Adrenal gland (tissue), 12 donors: ENCODE data around the gene MEDAG. TPM values are rescaled to one million over a fixed set of nuclear protein-coding genes. Genes with fewer than 3 reads are reported as not detected.

Experiments
- DNase-seq, 7 donors: peaks; one replicate each; pipeline ENCODE4 v3.0.0-alpha.2; 2019 to 2020
- H3K27ac ChIP-seq, 5 donors: fragments of 200-600 bp; sonication (generic) in 4 of 5; 1 replicate in 3 of 5; 2 replicates in 2 of 5; pipeline versions ENCODE4 v1.5.1 to v1.8.0; 2016 to 2020; ENCODE audit warnings: mild to moderate bottlenecking in 1 of 5
- H3K27me3 ChIP-seq: fragments of 200-600 bp; 2 replicates; pipeline ENCODE4 v1.8.0; 2021
- H3K36me3 ChIP-seq, 2 donors: fragments of 200-600 bp; replicated peaks in 1 of 2; 1 replicate in 1 of 2; 2 replicates in 1 of 2; pipeline versions ENCODE4 v1.5.1 to v1.8.0; 2018 to 2022
- H3K4me1 ChIP-seq, 2 donors: fragments of 200-600 bp; replicated peaks in 1 of 2; 1 replicate in 1 of 2; 2 replicates in 1 of 2; pipeline versions ENCODE4 v1.5.1 to v1.8.0; 2018 to 2021
- H3K4me3 ChIP-seq, 4 donors: fragments of 200-600 bp; sonication (generic) in 3 of 4; one replicate each; pipeline ENCODE4 v1.5.1; 2016 to 2018
- H3K9me3 ChIP-seq, 3 donors: fragments of 200-600 bp; sonication (generic) in 1 of 3; replicated peaks in 1 of 3; 1 replicate in 2 of 3; 2 replicates in 1 of 3; pipeline versions ENCODE4 v1.5.1 to v1.8.0; 2016 to 2021
- POLR2A ChIP-seq, 2 donors: fragments of 450-650 bp; IDR thresholded peaks; one replicate each; pipeline ENCODE4 v1.6.1; 2017; ENCODE audit warnings: antibody characterized with exemption in 2 of 2, mild to moderate bottlenecking in 2 of 2, moderate library complexity in 1 of 2
- WGBS, 4 donors: extraction: QIAGEN DNeasy Blood & Tissue Kit in 2 of 4; methylation state at CpG; one replicate each; pipeline versions ENCODE4 v1.1.5 to v1.1.7; 2013 to 2017; 5-methylcytosine and 5-hydroxymethylcytosine counted together
- intact Hi-C, 2 donors: fragments of 100-400 bp; cut with DNase I; formaldehyde crosslinking; loops; one replicate each; pipeline versions ENCODE4 v1.14.1 to v1.15.0; 2022 to 2023
- polyA plus RNA-seq, 3 donors: library from polyadenylated mRNA; stranded (reverse); fragments of 200-250 nt in 2 of 3; fragments of 350-450 nt in 1 of 3; fragmentation: Illumina TruSeq in 1 of 3; extraction: RNeasy Lipid Tissue Mini Kit (QIAGEN cat#74804) in 1 of 3; gene quantifications; one replicate each; pipeline ENCODE4 v1.2.3, GENCODE V29; 2013 to 2014
- total RNA-seq, 9 donors: library from RNA; depleted of rRNA in 4 of 9; stranded (reverse); fragments of >200 nt in 4 of 9; fragments of 120-200 nt in 1 of 9; fragmentation: NEBNext Ultra II Directional in 1 of 9; extraction: Animal tissue kit (Norgen Biotek cat#: 25700) in 1 of 9; gene quantifications; one replicate each; pipeline versions ENCODE4 v1.1.0 to v1.2.4, GENCODE V29; 2013 to 2023
- TF ChIP-seq, protein P1 (sequence below), 6 experiments: fragments of 450-650 bp in 4 of 6; fragments of 200-600 bp in 2 of 6; sonication (generic) in 1 of 6; IDR thresholded peaks; 1 replicate in 5 of 6; 2 replicates in 1 of 6; pipeline versions ENCODE4 v1.5.1 to v1.8.0; 2016 to 2021; ENCODE audit warnings: antibody characterized with exemption in 6 of 6, mild to moderate bottlenecking in 2 of 6, moderate library complexity in 1 of 6
- donor health status: healthy with polysubstance abuse.
- donor health status: Bipolar disorder and iron deficiency.
- donor health status: DM: yes; HTN: yes; CAD: no.
- donor health status: DM: no; HTN: no; CAD: no.
- donor health status: DM: no; HTN: no; CAD: no.
- donor health status: DM: yes; HTN: yes; CAD: no.

The MEDAG gene
- total and polyA plus RNA-seq, 12 donors = 0.72 to 19.8 (median 3.2) TPM

DNA sequence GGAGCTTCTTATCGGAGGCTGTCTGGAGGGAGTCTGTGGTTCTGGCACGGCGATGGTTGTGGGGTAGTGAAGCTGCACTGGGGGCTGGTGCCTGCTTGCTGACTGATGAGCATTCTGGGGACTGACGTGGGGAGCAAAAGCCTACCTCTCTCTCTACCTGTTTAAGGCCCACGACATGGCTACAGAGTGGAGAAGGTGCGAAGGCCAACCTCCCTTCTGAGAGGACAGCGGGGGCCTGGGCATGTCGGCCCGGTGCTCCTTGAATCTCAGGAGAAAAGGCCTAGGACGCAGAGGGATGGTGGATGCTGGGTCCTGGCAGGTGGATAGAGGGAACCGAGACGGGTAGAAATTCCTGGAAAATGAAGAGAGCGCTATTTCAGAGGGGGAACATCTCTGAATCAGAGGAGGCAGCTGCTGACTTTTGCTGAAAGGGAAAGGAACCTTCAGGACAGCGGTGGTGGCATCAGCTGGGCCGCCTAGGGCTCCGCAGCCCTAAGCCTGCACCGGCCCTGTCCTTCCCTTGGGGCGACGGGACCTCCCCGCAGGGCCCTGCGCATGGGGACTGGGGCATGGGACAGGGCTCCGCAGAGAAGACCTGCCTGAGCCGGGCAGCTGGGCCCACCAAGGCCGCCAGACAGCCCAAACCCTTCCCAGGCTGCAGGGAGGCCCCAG is 35.0 kb upstream of the MEDAG start:
- H3K4me3 ChIP-seq = no peak overlapping the region
- peaks cover under 1 to 28% of the 10 kb centered on the region in 2 donors for H3K4me1 ChIP-seq
- H3K27me3 ChIP-seq = no peaks in the 10 kb centered on the region
- H3K9me3 ChIP-seq = no peaks in the 10 kb centered on the region
- H3K27ac ChIP-seq = peak overlapping the region in 1 of 5 donors; percentile 76
- intact Hi-C loops = loop anchor here in 1 of 2 donors (5.0 kb wide), 1 partner anchor 79 kb away; no protein-coding TSS in a partner anchor
- 91 to 97% (median 95%) methylated on average over 16 to 24 of the region's 24 CpGs for WGBS, 4 donors
- H3K36me3 ChIP-seq = no peaks in the 10 kb centered on the region
- no peak for TF ChIP-seq POLR2A (IDR thresholded peaks at IDR 0.05)
- TF ChIP-seq, protein P1, sequence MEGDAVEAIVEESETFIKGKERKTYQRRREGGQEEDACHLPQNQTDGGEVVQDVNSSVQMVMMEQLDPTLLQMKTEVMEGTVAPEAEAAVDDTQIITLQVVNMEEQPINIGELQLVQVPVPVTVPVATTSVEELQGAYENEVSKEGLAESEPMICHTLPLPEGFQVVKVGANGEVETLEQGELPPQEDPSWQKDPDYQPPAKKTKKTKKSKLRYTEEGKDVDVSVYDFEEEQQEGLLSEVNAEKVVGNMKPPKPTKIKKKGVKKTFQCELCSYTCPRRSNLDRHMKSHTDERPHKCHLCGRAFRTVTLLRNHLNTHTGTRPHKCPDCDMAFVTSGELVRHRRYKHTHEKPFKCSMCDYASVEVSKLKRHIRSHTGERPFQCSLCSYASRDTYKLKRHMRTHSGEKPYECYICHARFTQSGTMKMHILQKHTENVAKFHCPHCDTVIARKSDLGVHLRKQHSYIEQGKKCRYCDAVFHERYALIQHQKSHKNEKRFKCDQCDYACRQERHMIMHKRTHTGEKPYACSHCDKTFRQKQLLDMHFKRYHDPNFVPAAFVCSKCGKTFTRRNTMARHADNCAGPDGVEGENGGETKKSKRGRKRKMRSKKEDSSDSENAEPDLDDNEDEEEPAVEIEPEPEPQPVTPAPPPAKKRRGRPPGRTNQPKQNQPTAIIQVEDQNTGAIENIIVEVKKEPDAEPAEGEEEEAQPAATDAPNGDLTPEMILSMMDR (IDR thresholded peaks at IDR 0.05) = no peak
- no peak for DNase-seq

DNA sequence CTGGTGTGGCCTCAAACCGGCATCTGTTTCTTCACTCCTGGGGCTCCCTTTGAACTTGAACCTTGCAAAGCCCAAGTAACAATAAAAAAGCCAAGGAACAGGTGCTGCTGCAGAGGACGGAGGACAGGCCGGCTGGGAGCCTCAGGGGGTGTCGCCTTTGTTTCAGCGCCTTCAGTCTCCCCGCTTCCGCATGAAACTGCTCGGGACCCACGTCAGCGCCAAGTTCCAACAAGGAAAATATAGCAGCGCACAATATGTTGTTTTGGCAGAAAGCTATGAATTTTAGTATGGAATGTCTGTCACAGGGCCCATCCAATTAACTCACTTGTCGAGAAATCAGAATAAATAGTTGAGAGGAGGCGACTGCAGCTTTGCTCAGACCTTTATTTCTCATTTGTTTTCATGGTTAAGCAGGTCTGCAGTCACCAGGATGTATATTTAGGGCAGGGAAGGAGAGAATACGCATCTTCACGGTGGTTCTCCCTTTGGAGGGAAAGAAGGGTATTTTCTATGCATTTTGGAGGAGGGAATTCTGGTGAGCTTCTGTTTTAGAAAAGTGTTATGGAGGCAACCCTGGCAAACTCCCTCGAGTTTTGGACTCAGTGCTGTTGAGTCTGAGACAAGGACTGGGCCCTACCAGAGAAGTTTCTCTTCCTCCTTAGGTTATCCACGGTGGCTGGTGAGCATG is 34.3 kb upstream of the MEDAG start:
- no peak for TF ChIP-seq POLR2A (IDR thresholded peaks at IDR 0.05)
- TF ChIP-seq, protein P1 (IDR thresholded peaks at IDR 0.05) = no peak
- WGBS, 4 donors = 88 to 95% (median 91%) methylated on average over 14 to 17 of the region's 17 CpGs

DNA sequence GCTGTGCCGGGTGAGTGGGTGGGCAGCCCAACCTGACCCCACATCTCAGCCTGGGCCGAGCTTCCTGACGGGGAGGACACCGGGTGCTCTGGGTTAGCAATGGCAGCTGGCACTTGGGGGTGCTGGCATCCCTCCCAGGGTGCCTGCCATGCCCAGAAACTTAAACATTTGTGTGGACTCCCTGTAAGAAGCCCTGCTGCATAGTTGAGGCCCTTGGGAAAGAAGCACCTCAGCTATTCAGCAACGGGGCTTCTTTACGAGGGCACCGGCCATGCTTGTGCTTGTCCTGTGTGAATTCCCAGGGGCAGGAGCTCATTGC is 33.8 kb upstream of the MEDAG start:
- intact Hi-C loops = loop anchor here in 1 of 2 donors (5.0 kb wide), 1 partner anchor 80 kb away; no protein-coding TSS in a partner anchor
- WGBS, 4 donors = 73 to 100% (median 90%) methylated on average over 1 to 7 of the region's 7 CpGs
- H3K4me3 ChIP-seq = no peak overlapping the region
- H3K4me1 ChIP-seq = peaks cover 0 to 16% of the 10 kb centered on the region in 2 donors
- H3K27me3 ChIP-seq = no peaks in the 10 kb centered on the region
- H3K27ac ChIP-seq = no peak overlapping the region
- H3K9me3 ChIP-seq = no peaks in the 10 kb centered on the region
- no peaks in the 10 kb centered on the region for H3K36me3 ChIP-seq
- no peak for DNase-seq
- TF ChIP-seq POLR2A (IDR thresholded peaks at IDR 0.05) = no peak
- TF ChIP-seq, protein P1 (IDR thresholded peaks at IDR 0.05) = no peak

More for the DNA sequence above, 34.3 kb upstream of the MEDAG start:
- no peak for DNase-seq
- Histone ChIP-seq H3K4me1 (peaks cover 0 to 21% of the 10 kb centered on the region in 2 donors), H3K27me3 (no peaks in the 10 kb centered on the region), H3K36me3 (no peaks in the 10 kb centered on the region), H3K9me3 (no peaks in the 10 kb centered on the region), H3K4me3 (no peak overlapping the region), H3K27ac (no peak overlapping the region)
- intact Hi-C loops = loop anchor here in 1 of 2 donors (5.0 kb wide), 1 partner anchor 79 kb away; no protein-coding TSS in a partner anchor

DNA sequence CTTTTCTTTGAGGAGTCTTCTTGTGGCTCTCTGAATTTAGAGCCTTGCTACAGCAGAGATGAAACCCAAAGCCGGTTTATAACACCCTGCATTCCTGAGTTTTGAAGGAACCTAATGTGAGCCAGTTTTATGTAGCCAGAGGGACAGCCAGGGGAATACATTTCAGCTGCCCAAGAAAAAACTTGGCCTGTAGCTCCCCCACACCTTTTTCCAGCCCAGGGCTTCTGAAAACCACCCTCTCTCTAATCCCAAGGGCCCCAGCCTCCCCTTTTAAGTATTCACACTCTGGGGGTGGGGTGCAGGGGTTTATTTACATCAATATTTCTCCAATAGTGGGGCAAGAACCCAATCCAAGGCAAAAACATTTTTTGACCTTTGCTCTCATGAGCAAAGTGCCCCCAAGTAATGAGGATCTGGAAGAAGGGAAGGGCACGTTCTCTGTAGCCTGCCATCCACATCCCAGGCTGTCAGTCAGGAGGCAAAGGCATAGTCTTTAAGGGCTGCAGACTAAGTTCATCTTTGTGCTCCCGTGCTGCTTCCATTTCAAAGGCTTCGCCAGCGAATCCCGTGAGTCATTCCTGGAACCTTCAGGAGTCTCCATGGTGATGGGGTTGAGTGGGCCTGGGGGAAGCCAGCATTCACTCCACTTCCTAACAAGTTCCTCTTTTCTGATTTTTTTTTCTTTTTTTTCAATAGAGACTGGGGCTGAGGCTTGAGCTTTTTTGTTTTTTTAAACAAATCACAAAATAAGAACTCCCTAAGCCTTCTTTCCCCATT is 33.2 kb upstream of the MEDAG start:
- Histone ChIP-seq H3K9me3 (no peaks in the 10 kb centered on the region), H3K4me1 (peaks cover 0 to 13% of the 10 kb centered on the region in 2 donors), H3K36me3 (no peaks in the 10 kb centered on the region), H3K27me3 (no peaks in the 10 kb centered on the region), H3K4me3 (no peak overlapping the region), H3K27ac (peak overlapping the region in 2 of 5 donors; percentile 5 to 7)
- 31 to 46% (median 32%) methylated on average over 6 of the region's 6 CpGs for WGBS, 4 donors
- peak in 6 of 7 donors; percentile 45 to 77 (median 64) for DNase-seq
- intact Hi-C loops = loop anchor here in 1 of 2 donors (5.0 kb wide), 1 partner anchor 81 kb away; no protein-coding TSS in a partner anchor
- TF ChIP-seq, protein P1 (IDR thresholded peaks at IDR 0.05) = no peak
- TF ChIP-seq POLR2A (IDR thresholded peaks at IDR 0.05) = no peak
